Measurements from ENCODE around the gene PRSS23.
"Not testable (repeated sequence)": the region's sequence is repeated elsewhere in the genome, so short reads cannot be mapped to it uniquely, and the experiment has no call there.

DNA sequence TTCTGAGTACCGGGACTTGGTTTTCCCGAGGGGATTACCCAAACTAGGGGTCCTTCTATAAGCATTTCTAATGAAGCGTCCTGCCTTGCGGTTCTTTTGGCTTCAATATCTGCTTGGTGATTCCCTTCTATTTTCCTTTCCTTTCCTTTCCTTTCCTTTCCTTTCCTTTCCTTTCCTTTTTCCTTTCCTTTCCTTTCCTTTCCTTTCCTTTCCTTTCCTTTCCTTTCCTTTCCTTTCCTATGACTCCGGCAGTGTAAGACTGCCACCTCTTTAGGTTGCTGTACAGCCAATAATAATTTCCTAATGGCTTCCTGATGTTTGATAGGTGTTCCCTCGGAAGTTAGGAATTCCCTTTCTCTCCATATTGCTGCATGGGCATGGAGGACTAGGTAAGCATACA, 34.0 kb downstream of the PRSS23 start:
- TF ChIP-seq, protein P1, sequence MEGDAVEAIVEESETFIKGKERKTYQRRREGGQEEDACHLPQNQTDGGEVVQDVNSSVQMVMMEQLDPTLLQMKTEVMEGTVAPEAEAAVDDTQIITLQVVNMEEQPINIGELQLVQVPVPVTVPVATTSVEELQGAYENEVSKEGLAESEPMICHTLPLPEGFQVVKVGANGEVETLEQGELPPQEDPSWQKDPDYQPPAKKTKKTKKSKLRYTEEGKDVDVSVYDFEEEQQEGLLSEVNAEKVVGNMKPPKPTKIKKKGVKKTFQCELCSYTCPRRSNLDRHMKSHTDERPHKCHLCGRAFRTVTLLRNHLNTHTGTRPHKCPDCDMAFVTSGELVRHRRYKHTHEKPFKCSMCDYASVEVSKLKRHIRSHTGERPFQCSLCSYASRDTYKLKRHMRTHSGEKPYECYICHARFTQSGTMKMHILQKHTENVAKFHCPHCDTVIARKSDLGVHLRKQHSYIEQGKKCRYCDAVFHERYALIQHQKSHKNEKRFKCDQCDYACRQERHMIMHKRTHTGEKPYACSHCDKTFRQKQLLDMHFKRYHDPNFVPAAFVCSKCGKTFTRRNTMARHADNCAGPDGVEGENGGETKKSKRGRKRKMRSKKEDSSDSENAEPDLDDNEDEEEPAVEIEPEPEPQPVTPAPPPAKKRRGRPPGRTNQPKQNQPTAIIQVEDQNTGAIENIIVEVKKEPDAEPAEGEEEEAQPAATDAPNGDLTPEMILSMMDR (IDR thresholded peaks at IDR 0.05; ENCODE audit: insufficient read depth, low read length, poor library complexity, severe bottlenecking) = not testable (repeated sequence)
- TF ChIP-seq EZH2phosphoT487 (conservative IDR thresholded peaks at IDR 0.05; ENCODE audit: low read length) = not testable (repeated sequence)

All from SU-DHL-6 (cell line).